RWPE2 (cell line): ENCODE measurements around the gene ATF3.

Source experiments
- ATAC-seq: fragments of 200-7000 bp; cut with Tn5 transposase; 3 replicates; pipeline ENCODE4 v1.9.1; 2021; ENCODE audit warnings: low read depth
- DNase-seq: peaks from one replicate; pipeline ENCODE4 v3.0.0-alpha.2; 2020; ENCODE audit warnings: low spot score
- H3K27ac ChIP-seq: fragments of 450-650 bp; 2 replicates; pipeline ENCODE4 v1.5.1; 2017; ENCODE audit warnings: mild to moderate bottlenecking; ENCODE audit not compliant: poor library complexity, severe bottlenecking
- H3K27me3 ChIP-seq: fragments of 250-450 bp; sonication (Bioruptor Pico); 2 replicates; pipeline ENCODE4 v1.5.1; 2021; ENCODE audit warnings: mild to moderate bottlenecking, moderate library complexity; ENCODE audit not compliant: insufficient read depth, poor library complexity, severe bottlenecking
- H3K36me3 ChIP-seq: fragments of 250-450 bp; sonication (Bioruptor Pico); 2 replicates; pipeline ENCODE4 v1.5.1; 2020; ENCODE audit warnings: low read depth, mild to moderate bottlenecking, moderate library complexity
- H3K4me1 ChIP-seq: fragments of 250-450 bp; sonication (Bioruptor Pico); 2 replicates; pipeline ENCODE4 v1.5.1; 2021; ENCODE audit warnings: mild to moderate bottlenecking, moderate library complexity; ENCODE audit not compliant: insufficient read depth, poor library complexity, severe bottlenecking
- H3K4me3 ChIP-seq: fragments of 250-450 bp; sonication (Bioruptor Pico); 2 replicates; pipeline ENCODE4 v1.5.1; 2021; ENCODE audit warnings: mild to moderate bottlenecking, moderate library complexity; ENCODE audit not compliant: severe bottlenecking
- H3K9me3 ChIP-seq: fragments of 250-450 bp; sonication (Bioruptor Pico); 2 replicates; pipeline ENCODE4 v1.5.1; 2021; ENCODE audit warnings: mild to moderate bottlenecking, moderate library complexity; ENCODE audit not compliant: severe bottlenecking
- CTCF ChIP-seq: fragments of 450-650 bp; IDR thresholded peaks from one replicate; pipeline ENCODE4 v1.5.1; 2017; ENCODE audit warnings: mild to moderate bottlenecking, moderate library complexity; ENCODE audit not compliant: poor library complexity, severe bottlenecking

The ATF3 gene

GRCh38 chr1:212640223-212640878 lies 31.8 kb downstream of the ATF3 start:
- no peak for TF ChIP-seq CTCF
- no peaks in the 10 kb centered on the region for H3K27me3 ChIP-seq

GRCh38 chr1:212641956-212642355 lies 33.4 kb downstream of the ATF3 start:
- no peak for TF ChIP-seq CTCF
- no peaks in the 10 kb centered on the region for H3K9me3 ChIP-seq
- DNase-seq (no peak), ATAC-seq (no peak)
- no peaks in the 10 kb centered on the region for H3K36me3 ChIP-seq
- no peak overlapping the region for H3K27ac ChIP-seq
- no peak overlapping the region for H3K4me3 ChIP-seq
- H3K4me1 ChIP-seq = no peaks in the 10 kb centered on the region
- no peaks in the 10 kb centered on the region for H3K27me3 ChIP-seq

More at GRCh38 chr1:212640223-212640878, 31.8 kb downstream of the ATF3 start:
- H3K4me1 ChIP-seq = no peaks in the 10 kb centered on the region
- ATAC-seq (no peak), DNase-seq (no peak)
- no peaks in the 10 kb centered on the region for H3K36me3 ChIP-seq
- no peak overlapping the region for H3K4me3 ChIP-seq
- H3K27ac ChIP-seq = no peak overlapping the region
- no peaks in the 10 kb centered on the region for H3K9me3 ChIP-seq

- no peak for DNase-seq
- Histone ChIP-seq H3K27me3 (no peaks in the 10 kb centered on the region), H3K27ac (no peak overlapping the region), H3K36me3 (no peaks in the 10 kb centered on the region), H3K4me3 (no peak overlapping the region), H3K4me1 (no peaks in the 10 kb centered on the region), H3K9me3 (no peaks in the 10 kb centered on the region)
- TF ChIP-seq CTCF = no peak
- ATAC-seq = no peak
These were observed 35.3 kb downstream of the ATF3 start for GRCh38 chr1:212643877-212644276.

GRCh38 chr1:212644866-212645545 lies 36.4 kb downstream of the ATF3 start:
- TF ChIP-seq CTCF = no peak
- Histone ChIP-seq H3K27ac (no peak overlapping the region), H3K4me3 (no peak overlapping the region), H3K9me3 (no peaks in the 10 kb centered on the region), H3K36me3 (no peaks in the 10 kb centered on the region), H3K27me3 (no peaks in the 10 kb centered on the region), H3K4me1 (no peaks in the 10 kb centered on the region)
- ATAC-seq = no peak
- DNase-seq = no peak
